Effector CD4-positive, alpha-beta T cell (primary cell): ENCODE results near the gene POLR2I.
"Not testable (repeated sequence)": the region's sequence is repeated elsewhere in the genome, so short reads cannot be mapped to it uniquely, and the experiment has no call there.

ENCODE experiments used
- DNase-seq: peaks from one replicate; pipeline ENCODE4 v3.0.0-alpha.2; 2020
- total RNA-seq: gene quantifications from one replicate; lab custom pipeline; 2026; lab: John Stamatoyannopoulos, UW

Gene POLR2I
- 10.9 reads per million, percentile 33 among the genes with 10 or more reads in this experiment for total RNA-seq

GRCh38 chr19:36114721-36115452 is at the start of gene POLR2I:
TSS of gene POLR2I (minus strand) at chr19:36114875. CDS start at chr19:36114856, 19 bp downstream.
- peak; percentile 99 for DNase-seq

GRCh38 chr19:36163813-36164212 is 49.1 kb upstream of the POLR2I start:
- DNase-seq = no peak

GRCh38 chr19:36160821-36161596 is 46.3 kb upstream of the POLR2I start:
- DNase-seq = no peak

GRCh38 chr19:36153126-36153525 is 38.5 kb upstream of the POLR2I start:
- no peak for DNase-seq

- no peak for DNase-seq
Observed at GRCh38 chr19:36152352-36153091, 37.8 kb upstream of the POLR2I start, which contains the start of gene COX7A1. TSS of gene COX7A1 (minus strand) at chr19:36152447. CDS start at chr19:36152407, 40 bp downstream.

- DNase-seq = no peak
Observed at GRCh38 chr19:36152019-36152351, 37.3 kb upstream of the POLR2I start.

GRCh38 chr19:36151144-36152018 is 36.7 kb upstream of the POLR2I start:
- no peak for DNase-seq

GRCh38 chr19:36150586-36150985 is 35.9 kb upstream of the POLR2I start:
- DNase-seq = no peak

GRCh38 chr19:36149673-36150406 is 35.2 kb upstream of the POLR2I start:
- no peak for DNase-seq

GRCh38 chr19:36144624-36145023 is 29.9 kb upstream of the POLR2I start:
- no peak for DNase-seq

GRCh38 chr19:36142496-36142895 is 27.8 kb upstream of the POLR2I start:
- no peak for DNase-seq

- DNase-seq = no peak
Observed at GRCh38 chr19:36142046-36142445, 27.4 kb upstream of the POLR2I start.

GRCh38 chr19:36141039-36141927 is 26.6 kb upstream of the POLR2I start:
- DNase-seq = peak; percentile 82

GRCh38 chr19:36140304-36141038 is 25.8 kb upstream of the POLR2I start:
- no peak for DNase-seq

GRCh38 chr19:36139473-36140303 is 25.0 kb upstream of the POLR2I start, which contains the start of gene CAPNS1:
TSS of gene CAPNS1 (plus strand) at chr19:36140066. CDS start at chr19:36141012, 946 bp downstream.
- DNase-seq = peak; percentile 87

- no peak for DNase-seq
Observed at GRCh38 chr19:36139120-36139472, 24.4 kb upstream of the POLR2I start.

GRCh38 chr19:36136964-36137686 is 22.4 kb upstream of the POLR2I start:
- no peak for DNase-seq

- not testable (repeated sequence) for DNase-seq
Observed at GRCh38 chr19:36134867-36135266, 20.2 kb upstream of the POLR2I start.
